NT2/D1 (cell line): Measurements from ENCODE around the gene ACSL5.

Experiments used
- SUZ12 ChIP-seq: IDR thresholded peaks from 2 replicates; pipeline ENCODE4 v1.6.1; 2011; ENCODE audit not compliant: insufficient read length, insufficient read depth; ENCODE audit errors: extremely low read depth
- YY1 ChIP-seq: IDR thresholded peaks from 2 replicates; pipeline ENCODE4 v1.6.1; 2011; ENCODE audit not compliant: insufficient read length, insufficient read depth

- TF ChIP-seq SUZ12 (no peak), YY1 (no peak)
Observed at GRCh38 chr10:112332509-112333228, 41.2 kb upstream of the ACSL5 start.
